ENCODE data around the gene NAPSA. TPM values are rescaled to one million over a fixed set of nuclear protein-coding genes. Genes with fewer than 3 reads are reported as not detected.
A peak's percentile ranks its signal among the peaks of the same experiment; 100 is the strongest.

Gene NAPSA
- total and polyA plus RNA-seq, 9 of the 15 experiments (the other 6 are each of a cell fraction or from before 2014, with no cell fraction given) = 0.25 to 1.9 (median 0.69) TPM

DNA sequence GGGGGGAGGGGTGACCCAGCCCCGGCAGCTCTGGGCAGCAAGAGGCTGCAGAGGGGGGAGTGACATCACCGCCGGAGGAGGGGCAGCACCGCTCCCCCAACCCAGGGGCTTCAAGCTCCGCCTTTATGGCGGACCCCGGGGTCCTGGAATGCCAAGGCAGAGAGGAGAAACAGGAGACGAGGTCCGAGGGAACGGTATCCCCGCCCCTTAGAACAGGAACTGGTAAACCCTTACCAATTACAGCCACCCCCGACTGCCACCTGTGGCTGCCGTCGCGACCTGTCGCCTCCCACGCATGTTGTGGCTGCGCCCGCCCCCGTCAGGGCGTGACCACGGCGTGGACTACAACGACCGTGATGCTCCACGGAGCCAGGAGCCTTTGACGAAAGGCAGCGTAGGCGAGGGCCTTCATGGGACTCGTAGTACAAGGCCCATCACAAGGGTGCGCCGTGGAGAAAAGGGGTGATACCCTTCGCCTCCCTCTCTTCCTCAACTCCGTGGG is 32.2 kb downstream of the NAPSA start (continued):
- TF ChIP-seq ZNF143 (CRISPR knock-in tag; IDR thresholded peaks at IDR 0.05) (peak; percentile 100), LEF1 (IDR thresholded peaks at IDR 0.05) (no peak), ETV5 (CRISPR knock-in tag; IDR thresholded peaks at IDR 0.05; ENCODE audit: low read depth) (no peak), ZNF274 (IDR thresholded peaks at IDR 0.05; ENCODE audit: borderline replicate concordance, low read depth, low read length) (no peak), NR2C1 (IDR thresholded peaks at IDR 0.05) (peak; percentile 24; the same call in 1 of the 2 replicates), NR2C1 (tag; IDR thresholded peaks at IDR 0.05) (peak; percentile 61; the same call in 1 of the 2 replicates), ZNF707 (CRISPR knock-in tag; conservative IDR thresholded peaks at IDR 0.05) (no peak), DNMT1 (IDR thresholded peaks at IDR 0.05) (no peak), NFE2L1 (tag; IDR thresholded peaks at IDR 0.05; ENCODE audit: borderline replicate concordance, low read depth) (no peak), BRD4 (IDR thresholded peaks at IDR 0.05) (no peak), HDAC6 (IDR thresholded peaks at IDR 0.05; ENCODE audit: low read depth, low read length) (no peak), ZSCAN29 (IDR thresholded peaks at IDR 0.05) (no peak), ZNF75A (CRISPR knock-in tag; IDR thresholded peaks at IDR 0.05) (no peak), ILK (tag; IDR thresholded peaks at IDR 0.05; ENCODE audit: borderline replicate concordance, low read depth) (no peak), MAFG (tag; conservative IDR thresholded peaks at IDR 0.05) (no peak), ZFP30 (CRISPR knock-in tag; IDR thresholded peaks at IDR 0.05; ENCODE audit: borderline replicate concordance) (no peak), ZBED1 (IDR thresholded peaks at IDR 0.05) (peak; percentile 98)
- TF ChIP-seq, protein P1, sequence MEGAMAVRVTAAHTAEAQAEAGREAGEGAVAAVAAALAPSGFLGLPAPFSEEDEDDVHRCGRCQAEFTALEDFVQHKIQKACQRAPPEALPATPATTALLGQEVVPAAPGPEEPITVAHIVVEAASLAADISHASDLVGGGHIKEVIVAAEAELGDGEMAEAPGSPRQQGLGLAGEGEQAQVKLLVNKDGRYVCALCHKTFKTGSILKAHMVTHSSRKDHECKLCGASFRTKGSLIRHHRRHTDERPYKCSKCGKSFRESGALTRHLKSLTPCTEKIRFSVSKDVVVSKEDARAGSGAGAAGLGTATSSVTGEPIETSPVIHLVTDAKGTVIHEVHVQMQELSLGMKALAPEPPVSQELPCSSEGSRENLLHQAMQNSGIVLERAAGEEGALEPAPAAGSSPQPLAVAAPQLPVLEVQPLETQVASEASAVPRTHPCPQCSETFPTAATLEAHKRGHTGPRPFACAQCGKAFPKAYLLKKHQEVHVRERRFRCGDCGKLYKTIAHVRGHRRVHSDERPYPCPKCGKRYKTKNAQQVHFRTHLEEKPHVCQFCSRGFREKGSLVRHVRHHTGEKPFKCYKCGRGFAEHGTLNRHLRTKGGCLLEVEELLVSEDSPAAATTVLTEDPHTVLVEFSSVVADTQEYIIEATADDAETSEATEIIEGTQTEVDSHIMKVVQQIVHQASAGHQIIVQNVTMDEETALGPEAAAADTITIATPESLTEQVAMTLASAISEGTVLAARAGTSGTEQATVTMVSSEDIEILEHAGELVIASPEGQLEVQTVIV (CRISPR knock-in tag; IDR thresholded peaks at IDR 0.05; ENCODE audit: borderline replicate concordance) = no peak
- TF ChIP-seq, protein P2, sequence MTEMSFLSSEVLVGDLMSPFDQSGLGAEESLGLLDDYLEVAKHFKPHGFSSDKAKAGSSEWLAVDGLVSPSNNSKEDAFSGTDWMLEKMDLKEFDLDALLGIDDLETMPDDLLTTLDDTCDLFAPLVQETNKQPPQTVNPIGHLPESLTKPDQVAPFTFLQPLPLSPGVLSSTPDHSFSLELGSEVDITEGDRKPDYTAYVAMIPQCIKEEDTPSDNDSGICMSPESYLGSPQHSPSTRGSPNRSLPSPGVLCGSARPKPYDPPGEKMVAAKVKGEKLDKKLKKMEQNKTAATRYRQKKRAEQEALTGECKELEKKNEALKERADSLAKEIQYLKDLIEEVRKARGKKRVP (CRISPR knock-in tag; IDR thresholded peaks at IDR 0.05) = no peak
- TF ChIP-seq, protein P3, sequence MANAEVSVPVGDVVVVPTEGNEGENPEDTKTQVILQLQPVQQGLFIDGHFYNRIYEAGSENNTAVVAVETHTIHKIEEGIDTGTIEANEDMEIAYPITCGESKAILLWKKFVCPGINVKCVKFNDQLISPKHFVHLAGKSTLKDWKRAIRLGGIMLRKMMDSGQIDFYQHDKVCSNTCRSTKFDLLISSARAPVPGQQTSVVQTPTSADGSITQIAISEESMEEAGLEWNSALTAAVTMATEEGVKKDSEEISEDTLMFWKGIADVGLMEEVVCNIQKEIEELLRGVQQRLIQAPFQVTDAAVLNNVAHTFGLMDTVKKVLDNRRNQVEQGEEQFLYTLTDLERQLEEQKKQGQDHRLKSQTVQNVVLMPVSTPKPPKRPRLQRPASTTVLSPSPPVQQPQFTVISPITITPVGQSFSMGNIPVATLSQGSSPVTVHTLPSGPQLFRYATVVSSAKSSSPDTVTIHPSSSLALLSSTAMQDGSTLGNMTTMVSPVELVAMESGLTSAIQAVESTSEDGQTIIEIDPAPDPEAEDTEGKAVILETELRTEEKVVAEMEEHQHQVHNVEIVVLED (CRISPR knock-in tag; IDR thresholded peaks at IDR 0.05) = peak; percentile 54; the same call in 1 of the 2 replicates
- TF ChIP-seq, protein P4, sequence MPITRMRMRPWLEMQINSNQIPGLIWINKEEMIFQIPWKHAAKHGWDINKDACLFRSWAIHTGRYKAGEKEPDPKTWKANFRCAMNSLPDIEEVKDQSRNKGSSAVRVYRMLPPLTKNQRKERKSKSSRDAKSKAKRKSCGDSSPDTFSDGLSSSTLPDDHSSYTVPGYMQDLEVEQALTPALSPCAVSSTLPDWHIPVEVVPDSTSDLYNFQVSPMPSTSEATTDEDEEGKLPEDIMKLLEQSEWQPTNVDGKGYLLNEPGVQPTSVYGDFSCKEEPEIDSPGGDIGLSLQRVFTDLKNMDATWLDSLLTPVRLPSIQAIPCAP (CRISPR knock-in tag; IDR thresholded peaks at IDR 0.05; ENCODE audit: borderline replicate concordance) = no peak
- TF ChIP-seq, protein P5, sequence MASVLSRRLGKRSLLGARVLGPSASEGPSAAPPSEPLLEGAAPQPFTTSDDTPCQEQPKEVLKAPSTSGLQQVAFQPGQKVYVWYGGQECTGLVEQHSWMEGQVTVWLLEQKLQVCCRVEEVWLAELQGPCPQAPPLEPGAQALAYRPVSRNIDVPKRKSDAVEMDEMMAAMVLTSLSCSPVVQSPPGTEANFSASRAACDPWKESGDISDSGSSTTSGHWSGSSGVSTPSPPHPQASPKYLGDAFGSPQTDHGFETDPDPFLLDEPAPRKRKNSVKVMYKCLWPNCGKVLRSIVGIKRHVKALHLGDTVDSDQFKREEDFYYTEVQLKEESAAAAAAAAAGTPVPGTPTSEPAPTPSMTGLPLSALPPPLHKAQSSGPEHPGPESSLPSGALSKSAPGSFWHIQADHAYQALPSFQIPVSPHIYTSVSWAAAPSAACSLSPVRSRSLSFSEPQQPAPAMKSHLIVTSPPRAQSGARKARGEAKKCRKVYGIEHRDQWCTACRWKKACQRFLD (CRISPR knock-in tag; IDR thresholded peaks at IDR 0.05) = peak; percentile 83

Measured in K562 (cell line).